MCF 10A (cell line): ENCODE data around the gene SLC22A23. TPM values are rescaled to one million over a fixed set of nuclear protein-coding genes. Genes with fewer than 3 reads are reported as not detected.

Experiments used
- BruUV-seq: library from RNA; stranded (reverse); fragments of 400-500 nt; replicated peaks from 2 replicates; lab custom pipeline; 2021; lab: Mats Ljungman, UMichigan
- CTCF ChIA-PET: fragments of 300-600 bp; sonication (Branson Sonifier 250); formaldehyde crosslinking; extraction: SDS; loops from one replicate; lab custom pipeline; 2021; ENCODE audit warnings: antibody characterized with exemption, inconsistent platforms; lab: Yijun Ruan, JAX
- POLR2A ChIA-PET: fragments of 300-600, 350-650 bp; sonication (Branson Sonifier 250); formaldehyde crosslinking; extraction: SDS; loops from one replicate; lab custom pipeline; 2020; ENCODE audit warnings: antibody characterized with exemption, inconsistent platforms; lab: Yijun Ruan, JAX
- DNase-seq: peaks from one replicate; pipeline ENCODE4 v3.0.0-alpha.2; 2018; ENCODE audit not compliant: unreplicated experiment
- H3K27ac Mint-ChIP-seq: one replicate; pipeline ENCODE4 v1.8.0; 2022; ENCODE audit warnings: mild to moderate bottlenecking, low read depth, mixed read lengths; ENCODE audit not compliant: unreplicated experiment
- H3K27me3 Mint-ChIP-seq: one replicate; pipeline ENCODE4 v1.8.0; 2022; ENCODE audit warnings: mixed read lengths; ENCODE audit not compliant: insufficient read depth, unreplicated experiment
- H3K36me3 Mint-ChIP-seq: one replicate; pipeline ENCODE4 v1.8.0; 2022; ENCODE audit warnings: mild to moderate bottlenecking, moderate library complexity, mixed read lengths; ENCODE audit not compliant: insufficient read depth, unreplicated experiment
- H3K4me1 Mint-ChIP-seq: one replicate; pipeline ENCODE4 v1.8.0; 2022; ENCODE audit warnings: mixed read lengths; ENCODE audit not compliant: insufficient read depth, unreplicated experiment
- H3K4me3 Mint-ChIP-seq: one replicate; pipeline ENCODE4 v1.8.0; 2022; ENCODE audit warnings: mild to moderate bottlenecking, moderate library complexity, mixed read lengths; ENCODE audit not compliant: unreplicated experiment
- H3K9me3 Mint-ChIP-seq: one replicate; pipeline ENCODE4 v1.8.0; 2022; ENCODE audit warnings: mixed read lengths; ENCODE audit not compliant: unreplicated experiment
- CTCF ChIP-seq: fragments of 200-600 bp; IDR thresholded peaks from one replicate; pipeline ENCODE4 v1.8.0; 2022; ENCODE audit warnings: antibody characterized with exemption, mild to moderate bottlenecking; ENCODE audit not compliant: unreplicated experiment
- intact Hi-C: fragments of 100-400 bp; cut with micrococcal nuclease; formaldehyde crosslinking; loops from 2 replicates; pipeline ENCODE4 v1.14.1; 2022
- total RNA-seq: library from RNA; stranded (reverse); gene quantifications from 2 replicates; pipeline ENCODE4 v1.2.3, GENCODE V29; 2022

The SLC22A23 gene
- total RNA-seq, 1 experiment from 2014 or later: 11.9 TPM

GRCh38 chr6:3286641-3287171, 170.1 kb downstream of the SLC22A23 start:
- DNase-seq: no peak
- ChIA-PET CTCF (interaction anchor here (0.9 kb wide), 1 partner anchor 117 kb away, joined by 4 read pairs; no protein-coding TSS in a partner anchor), POLR2A (no interaction called here)
- BruUV-seq: no TSS peak
- peaks cover 10% of the 10 kb centered on the region for H3K4me1 Mint-ChIP-seq
- TF ChIP-seq CTCF: no peak
- peaks cover 10% of the 10 kb centered on the region for H3K36me3 Mint-ChIP-seq
- intact Hi-C loops: no loop called here
- H3K9me3 Mint-ChIP-seq: no peaks in the 10 kb centered on the region
- no peaks in the 10 kb centered on the region for H3K27me3 Mint-ChIP-seq
- H3K27ac Mint-ChIP-seq: no peak overlapping the region
- H3K4me3 Mint-ChIP-seq: no peak overlapping the region

GRCh38 chr6:3285732-3286131, 171.1 kb downstream of the SLC22A23 start:
- intact Hi-C loops: no loop called here
- CTCF ChIA-PET: interaction anchor here (0.5 to 1.1 kb wide), 5 partner anchors 9 to 186 kb away, joined by 3 to 4 read pairs (median 4); no protein-coding TSS in a partner anchor
- Mint-ChIP-seq H3K4me1 (peaks cover 11% of the 10 kb centered on the region), H3K27ac (no peak overlapping the region), H3K4me3 (no peak overlapping the region), H3K27me3 (no peaks in the 10 kb centered on the region), H3K9me3 (no peaks in the 10 kb centered on the region), H3K36me3 (peaks cover 11% of the 10 kb centered on the region)
- POLR2A ChIA-PET: no interaction called here
- DNase-seq: no peak
- BruUV-seq: no TSS peak
- no peak for TF ChIP-seq CTCF

- Mint-ChIP-seq H3K9me3 (no peaks in the 10 kb centered on the region), H3K27me3 (no peaks in the 10 kb centered on the region), H3K36me3 (peaks cover 16% of the 10 kb centered on the region), H3K4me1 (peaks cover 11% of the 10 kb centered on the region), H3K27ac (no peak overlapping the region), H3K4me3 (no peak overlapping the region)
- no TSS peak for BruUV-seq
- ChIA-PET POLR2A (no interaction called here), CTCF (interaction anchor here (0.9 to 1.1 kb wide), 2 partner anchors 9 to 187 kb away, joined by 4 read pairs; no protein-coding TSS in a partner anchor)
- no peak for TF ChIP-seq CTCF
- intact Hi-C loops: no loop called here
- DNase-seq: no peak
Observed at GRCh38 chr6:3285049-3285639, 171.7 kb downstream of the SLC22A23 start.

- peaks cover 11% of the 10 kb centered on the region for H3K4me1 Mint-ChIP-seq
Observed at GRCh38 chr6:3284436-3284876, 172.4 kb downstream of the SLC22A23 start.

More at GRCh38 chr6:3284436-3284876, 172.4 kb downstream of the SLC22A23 start:
- H3K36me3 Mint-ChIP-seq: peaks cover 16% of the 10 kb centered on the region
- CTCF ChIA-PET: no interaction called here
- H3K27ac Mint-ChIP-seq: no peak overlapping the region
- no peak overlapping the region for H3K4me3 Mint-ChIP-seq
- intact Hi-C loops: loop anchor here (5.0 kb wide), 1 partner anchor 108 kb away; no protein-coding TSS in a partner anchor
- H3K9me3 Mint-ChIP-seq: no peaks in the 10 kb centered on the region
- H3K27me3 Mint-ChIP-seq: no peaks in the 10 kb centered on the region
- DNase-seq: no peak
- POLR2A ChIA-PET: no interaction called here
- no peak for TF ChIP-seq CTCF
- BruUV-seq: no TSS peak
